GM19397 (cell line): ENCODE results near the gene MCC.

Source experiments
- ATAC-seq: cut with Tn5 transposase; IDR thresholded peaks from one replicate; pipeline ENCODE4 v1.9.1; 2021; ENCODE audit warnings: mild to moderate bottlenecking, moderate library complexity; ENCODE audit not compliant: unreplicated experiment

The MCC gene

DNA sequence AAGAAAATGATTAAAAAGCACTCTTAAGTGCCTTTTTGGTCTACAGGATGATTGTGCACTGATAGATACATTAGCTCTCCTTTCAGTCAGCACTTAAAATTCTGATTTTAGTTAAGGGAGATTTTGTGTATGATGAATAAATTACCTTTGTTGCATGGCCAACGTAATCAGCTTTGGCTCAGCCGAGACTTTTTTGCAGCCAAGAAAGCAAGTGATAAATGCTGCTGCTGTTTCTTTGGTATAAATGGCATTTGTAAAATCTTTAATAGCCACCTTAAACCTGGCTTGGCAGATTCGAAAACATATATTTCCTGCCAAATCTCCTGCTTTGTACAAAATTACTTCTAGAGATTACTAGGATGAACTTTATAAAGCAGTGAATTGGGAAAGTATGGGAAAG is 364.0 kb downstream of the MCC start:
- no peak for ATAC-seq

GRCh38 chr5:113123618-113124017 is 364.6 kb downstream of the MCC start:
- no peak for ATAC-seq

DNA sequence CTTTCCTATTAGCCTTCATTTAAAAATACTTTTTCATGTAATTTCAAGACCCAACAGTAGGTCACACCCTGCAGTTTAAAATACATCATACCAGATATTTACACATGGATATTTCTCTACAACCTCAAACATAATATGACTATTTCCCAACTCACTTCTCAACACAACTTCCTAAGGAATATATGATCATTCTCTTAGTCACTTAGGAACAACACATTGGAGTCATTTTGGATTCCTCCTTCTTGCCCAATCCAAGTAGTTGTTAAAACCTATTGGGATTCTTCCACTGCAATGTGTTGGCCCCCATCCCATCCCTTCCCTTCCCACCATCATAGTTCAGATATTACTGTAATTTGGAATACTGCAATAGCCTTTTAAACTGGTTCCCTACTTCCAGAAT is 366.2 kb downstream of the MCC start:
- no peak for ATAC-seq

DNA sequence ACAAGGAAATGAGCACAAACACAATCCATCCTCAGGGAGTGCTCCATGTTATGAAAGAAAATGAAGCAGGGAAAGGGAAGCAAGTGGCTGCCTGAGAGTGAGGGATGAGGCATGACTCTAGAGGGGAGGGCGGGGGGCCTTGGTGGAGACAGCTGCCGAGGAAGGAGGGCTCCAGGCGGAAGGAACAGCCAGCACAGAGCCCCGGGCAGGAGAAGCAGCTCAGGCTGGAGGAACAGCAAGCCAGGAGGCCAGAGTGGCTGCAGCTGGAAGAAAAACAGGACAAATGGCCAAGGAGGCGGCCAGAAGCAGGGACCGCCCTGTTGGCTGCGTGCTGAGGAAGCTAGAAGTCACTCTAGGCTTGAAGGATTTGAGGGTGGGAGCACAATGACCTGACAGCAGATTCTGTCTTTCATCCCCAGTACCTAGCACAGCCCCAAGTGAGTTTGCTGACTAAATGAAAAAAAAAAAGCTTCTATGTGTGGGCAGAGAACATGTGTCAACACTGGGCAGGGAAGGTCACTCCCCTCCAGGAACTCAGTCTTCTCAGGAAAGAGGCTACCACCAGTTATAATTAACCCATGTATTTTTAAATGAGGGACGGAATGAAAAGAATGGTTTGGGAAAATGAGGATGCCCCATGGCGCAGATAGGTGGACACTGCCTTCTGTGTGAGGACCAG is 368.9 kb downstream of the MCC start:
- ATAC-seq = no peak

GRCh38 chr5:113118765-113119164 is 369.5 kb downstream of the MCC start:
- ATAC-seq = no peak

GRCh38 chr5:113118298-113118697 is 370.0 kb downstream of the MCC start:
- no peak for ATAC-seq

DNA sequence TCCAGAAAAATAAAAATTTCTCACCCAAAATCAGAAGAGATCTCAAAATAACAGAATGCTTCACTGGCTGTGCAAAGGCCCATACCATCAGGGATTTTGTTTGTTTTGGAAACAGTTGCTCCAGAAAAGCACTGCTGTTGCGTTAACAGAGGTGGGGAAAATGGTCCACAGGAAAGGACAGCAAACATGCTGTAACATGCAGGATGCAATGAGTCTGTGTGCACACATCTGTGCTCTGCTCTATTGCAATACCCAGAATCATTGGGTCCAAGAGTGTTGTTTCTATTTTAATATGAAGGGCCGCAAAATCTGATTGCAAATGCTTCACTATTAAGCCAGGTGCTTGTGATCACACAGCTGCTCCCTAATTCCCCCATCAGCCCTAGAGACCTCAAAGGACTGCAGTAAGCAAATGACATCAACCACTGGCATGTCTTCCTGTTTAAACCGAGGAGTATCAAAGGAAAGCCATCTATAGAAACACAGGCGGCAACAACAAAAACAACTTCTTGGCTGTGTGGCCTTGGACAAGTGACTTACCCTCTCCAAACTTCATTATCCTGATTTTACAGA is 370.6 kb downstream of the MCC start:
- ATAC-seq = no peak

GRCh38 chr5:113115956-113116355 is 372.3 kb downstream of the MCC start:
- ATAC-seq = no peak

- ATAC-seq = peak; percentile 68
Observed at GRCh38 chr5:113115061-113115460, 373.2 kb downstream of the MCC start.

GRCh38 chr5:113114559-113114958 is 373.7 kb downstream of the MCC start:
- no peak for ATAC-seq

GRCh38 chr5:113112435-113112834 is 375.8 kb downstream of the MCC start:
- ATAC-seq = no peak

GRCh38 chr5:113110117-113110516 is 378.1 kb downstream of the MCC start:
- no peak for ATAC-seq

- ATAC-seq = no peak
Observed at GRCh38 chr5:113109344-113109743, 378.9 kb downstream of the MCC start.

DNA sequence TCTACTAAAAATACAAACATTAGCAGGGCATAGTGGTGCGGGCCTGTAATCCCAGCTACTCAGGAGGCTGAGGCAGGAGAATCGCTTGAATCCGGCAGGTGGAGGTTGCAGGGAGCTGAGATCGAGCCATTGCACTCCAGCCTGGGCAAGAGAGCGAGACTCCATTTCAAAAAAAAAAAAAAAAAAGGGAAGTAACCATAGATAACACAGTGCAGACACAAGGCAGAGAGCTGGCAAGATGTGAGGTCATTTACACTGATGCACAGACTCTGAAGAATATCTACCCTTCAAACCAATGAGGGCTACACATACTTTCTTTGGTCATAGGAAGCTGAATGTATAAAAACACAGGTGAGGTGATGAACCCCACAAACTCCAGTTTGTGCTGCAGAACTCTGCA is 379.8 kb downstream of the MCC start:
- ATAC-seq = no peak

DNA sequence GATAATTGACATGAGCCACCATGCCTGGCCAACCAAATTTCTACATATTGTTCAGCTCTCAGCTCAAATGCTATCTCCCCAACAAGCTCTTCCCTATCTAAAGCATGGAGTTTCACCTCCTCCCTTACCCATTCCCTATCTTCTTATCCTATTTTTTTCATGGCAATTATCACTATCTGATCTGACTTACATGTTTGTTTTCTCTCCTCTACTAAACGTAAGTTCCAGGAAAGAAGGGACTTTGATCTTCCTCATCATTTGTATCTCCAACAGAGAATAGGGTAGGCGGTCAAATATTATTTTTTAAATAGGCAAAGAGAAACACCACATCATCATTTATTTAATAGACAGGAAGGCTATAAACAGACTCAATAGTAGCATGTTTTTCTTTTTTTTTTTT is 381.4 kb downstream of the MCC start:
- no peak for ATAC-seq

DNA sequence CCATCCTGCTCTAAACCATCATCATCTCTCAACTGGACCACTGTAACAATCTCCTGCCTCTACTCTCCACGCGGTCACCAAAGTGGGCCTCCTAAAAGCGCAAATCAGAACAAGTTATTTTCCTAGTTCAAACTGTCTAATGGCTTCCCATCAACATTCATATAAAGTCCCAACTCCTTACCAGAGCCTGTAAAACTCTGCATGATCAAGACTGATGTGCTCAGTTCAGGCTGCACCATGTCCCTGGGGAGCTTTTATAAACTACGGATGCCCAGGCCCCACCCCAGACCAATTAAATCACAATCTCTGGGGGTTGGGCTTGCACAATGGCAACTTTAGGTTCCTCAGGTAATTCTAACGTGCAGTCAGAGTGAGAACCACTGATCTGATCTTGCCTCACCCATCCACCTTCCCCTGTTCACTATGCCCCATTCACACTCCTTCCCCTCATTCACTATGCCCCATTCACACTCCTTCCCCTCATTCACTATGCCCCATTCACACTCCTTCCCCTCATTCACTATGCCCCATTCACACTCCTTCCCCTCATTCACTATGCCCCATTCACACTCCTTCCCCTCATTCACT is 382.5 kb downstream of the MCC start:
- ATAC-seq = no peak

DNA sequence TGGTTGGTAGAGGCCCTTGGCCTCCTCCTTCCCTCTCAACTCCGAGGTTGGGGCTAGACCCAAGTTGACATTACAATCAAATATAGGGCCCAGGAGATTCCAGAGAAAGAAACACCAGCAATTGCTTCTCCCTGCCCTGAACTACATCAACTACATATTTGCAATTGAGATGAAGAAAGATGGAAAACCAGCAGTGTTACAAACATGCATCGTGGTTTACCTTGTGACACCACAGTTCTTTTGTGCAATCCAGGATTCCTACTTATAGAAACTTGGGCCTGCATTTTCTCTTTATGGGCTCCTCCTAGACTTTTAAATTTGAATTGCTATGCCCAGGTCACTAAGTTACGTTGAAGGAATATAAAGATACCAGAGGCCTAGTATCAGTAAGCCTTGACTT is 384.9 kb downstream of the MCC start:
- ATAC-seq = no peak

DNA sequence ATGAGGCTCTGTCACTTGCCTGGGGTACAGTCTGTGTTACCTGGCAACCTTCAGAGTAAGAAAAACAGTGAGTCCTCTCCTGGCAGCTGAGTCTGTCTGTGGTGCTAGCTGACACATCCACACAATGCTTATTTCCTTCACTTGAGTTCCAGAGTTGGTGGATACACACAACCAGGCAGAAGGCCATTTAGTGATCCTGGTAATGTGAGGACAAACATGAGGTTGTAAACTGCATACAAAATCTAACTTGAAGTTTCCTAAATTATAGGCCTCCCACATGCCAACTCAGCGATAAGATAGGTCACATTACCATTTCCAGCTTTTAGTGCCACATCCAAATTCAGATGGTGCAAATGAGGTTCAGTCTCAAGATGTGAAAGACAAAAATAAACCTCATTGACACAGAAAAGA is 386.1 kb downstream of the MCC start:
- no peak for ATAC-seq

GRCh38 chr5:113100981-113101380 is 387.3 kb downstream of the MCC start:
- no peak for ATAC-seq

GRCh38 chr5:113099822-113100221 is 388.4 kb downstream of the MCC start:
- no peak for ATAC-seq

DNA sequence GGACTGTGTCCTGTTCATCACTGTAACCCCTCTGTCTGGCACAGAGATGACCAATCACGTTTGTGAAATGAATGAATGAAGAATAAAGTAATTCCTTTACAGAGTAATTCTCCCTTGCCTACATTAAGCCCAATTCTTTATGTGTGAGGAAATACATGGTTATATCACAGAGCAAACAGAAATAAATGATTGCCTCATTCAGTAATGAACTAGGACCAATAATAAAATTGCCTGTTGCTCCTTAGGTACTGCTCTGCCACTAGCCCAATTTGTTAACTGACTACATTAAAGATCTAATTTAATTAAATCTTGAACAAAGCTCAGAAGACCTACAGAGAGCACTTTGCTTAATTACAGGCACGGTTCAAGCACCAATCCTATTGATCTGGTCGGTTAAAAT is 389.9 kb downstream of the MCC start:
- no peak for ATAC-seq

GRCh38 chr5:113095831-113096230 is 392.4 kb downstream of the MCC start:
- ATAC-seq = no peak

- no peak for ATAC-seq
Observed at GRCh38 chr5:113093558-113093957, 394.7 kb downstream of the MCC start.
